CD14-positive monocyte (primary cell): ENCODE data around the gene TANC1. TPM values are rescaled to one million over a fixed set of nuclear protein-coding genes. Genes with fewer than 3 reads are reported as not detected.

Experiments
- DNase-seq, 3 donors: peaks; one replicate each; pipeline ENCODE4 v3.0.0-alpha.2; 2011 to 2022
- H2AFZ ChIP-seq: 2 replicates; pipeline ENCODE4 v1.6.0; 2012; ENCODE audit warnings: mild to moderate bottlenecking, low read depth, low read length, inconsistent platforms; ENCODE audit not compliant: insufficient read depth, poor library complexity, severe bottlenecking
- H3K27ac ChIP-seq, 2 donors: 1 replicate in 1 of 2; 2 replicates in 1 of 2; pipeline ENCODE4 v1.5.1; 2012 to 2013; ENCODE audit warnings: low read length in 2 of 2, control low read depth in 1 of 2, inconsistent platforms in 1 of 2, low read depth in 1 of 2, mild to moderate bottlenecking in 1 of 2
- H3K27me3 ChIP-seq, 2 donors: one replicate each; pipeline versions ENCODE4 v1.6.0 to v1.6.1; 2011 to 2013; ENCODE audit warnings: low read length in 2 of 2; ENCODE audit not compliant: control insufficient read depth in 2 of 2, insufficient read depth in 2 of 2
- H3K36me3 ChIP-seq, 2 donors: replicated peaks in 1 of 2; 1 replicate in 1 of 2; 2 replicates in 1 of 2; pipeline versions ENCODE4 v1.5.1 to v1.6.1; 2012 to 2013; ENCODE audit warnings: low read length in 2 of 2, control low read depth in 1 of 2, inconsistent platforms in 1 of 2, mild to moderate bottlenecking in 1 of 2; ENCODE audit not compliant: insufficient read depth in 2 of 2, control insufficient read depth in 1 of 2
- H3K4me1 ChIP-seq, 2 donors: 1 replicate in 1 of 2; 2 replicates in 1 of 2; pipeline versions ENCODE4 v1.5.1 to v1.6.1; 2012 to 2013; ENCODE audit warnings: low read length in 2 of 2, control low read depth in 1 of 2, inconsistent platforms in 1 of 2, mild to moderate bottlenecking in 1 of 2, moderate library complexity in 1 of 2; ENCODE audit not compliant: insufficient read depth in 2 of 2, control insufficient read depth in 1 of 2
- H3K4me2 ChIP-seq: replicated peaks from 2 replicates; pipeline ENCODE3; 2012; ENCODE audit warnings: low read length, moderate library complexity, mild to moderate bottlenecking; ENCODE audit not compliant: poor library complexity, severe bottlenecking; ENCODE audit errors: extremely low read depth
- H3K4me3 ChIP-seq, 3 experiments: fragments of 200-600 bp in 1 of 3; sonication (generic) in 1 of 3; replicated peaks in 1 of 3; 1 replicate in 2 of 3; 2 replicates in 1 of 3; pipeline ENCODE4 v1.5.1; 2011 to 2013; ENCODE audit warnings: low read length in 3 of 3, mild to moderate bottlenecking in 3 of 3, control low read depth in 2 of 3, low read depth in 2 of 3, inconsistent platforms in 1 of 3, moderate library complexity in 1 of 3
- H3K79me2 ChIP-seq: 2 replicates; pipeline ENCODE4 v1.6.0; 2012; ENCODE audit warnings: mild to moderate bottlenecking, control low read depth, inconsistent platforms, low read length, moderate library complexity; ENCODE audit not compliant: insufficient read depth
- H3K9ac ChIP-seq: 2 replicates; pipeline ENCODE4 v1.6.0; 2017; ENCODE audit warnings: low read length, mild to moderate bottlenecking; ENCODE audit not compliant: insufficient read depth, poor library complexity, severe bottlenecking
- H3K9me3 ChIP-seq, 2 donors: replicated peaks in 1 of 2; 1 replicate in 1 of 2; 2 replicates in 1 of 2; pipeline versions ENCODE4 v1.5.1 to v1.6.1; 2012 to 2013; ENCODE audit warnings: low read length in 2 of 2, control low read depth in 1 of 2; ENCODE audit not compliant: control insufficient read depth in 1 of 2, insufficient read depth in 1 of 2
- H4K20me1 ChIP-seq: 2 replicates; pipeline ENCODE4 v1.6.0; 2012; ENCODE audit warnings: mild to moderate bottlenecking, low read length, control low read depth, moderate library complexity; ENCODE audit not compliant: insufficient read depth
- H3K27ac Mint-ChIP-seq, 7 donors: one replicate each; pipeline ENCODE4 v1.8.0; 2020; ENCODE audit warnings: mild to moderate bottlenecking in 7 of 7, mixed read lengths in 7 of 7, moderate library complexity in 6 of 7, inconsistent platforms in 2 of 7
- H3K27me3 Mint-ChIP-seq, 3 donors: one replicate each; pipeline ENCODE4 v1.8.0; 2021 to 2022; ENCODE audit warnings: low read depth in 3 of 3, mild to moderate bottlenecking in 3 of 3, mixed read lengths in 3 of 3, moderate library complexity in 3 of 3, inconsistent platforms in 1 of 3
- H3K36me3 Mint-ChIP-seq, 2 donors: one replicate each; pipeline ENCODE4 v1.8.0; 2020; ENCODE audit warnings: mixed read lengths in 2 of 2, inconsistent platforms in 1 of 2, mild to moderate bottlenecking in 1 of 2
- H3K4me1 Mint-ChIP-seq: one replicate; pipeline ENCODE4 v1.8.0; 2020; ENCODE audit warnings: mild to moderate bottlenecking, mixed read lengths
- H3K4me3 Mint-ChIP-seq, 2 donors: one replicate each; pipeline ENCODE4 v1.8.0; 2020; ENCODE audit warnings: mild to moderate bottlenecking in 2 of 2, mixed read lengths in 2 of 2, moderate library complexity in 1 of 2
- H3K9me3 Mint-ChIP-seq, 7 donors: one replicate each; pipeline ENCODE4 v1.8.0; 2020 to 2022; ENCODE audit warnings: mixed read lengths in 7 of 7, mild to moderate bottlenecking in 6 of 7, moderate library complexity in 6 of 7, inconsistent platforms in 2 of 7
- CTCF ChIP-seq: fragments of 200-600 bp; IDR thresholded peaks from one replicate; pipeline ENCODE4 v1.8.0; 2022; ENCODE audit warnings: antibody characterized with exemption, mild to moderate bottlenecking
- WGBS: methylation state at CpG from one replicate; pipeline ENCODE4 v1.1.5; 2013; ENCODE audit warnings: missing lambda C conversion rate; ENCODE audit not compliant: insufficient coverage; 5-methylcytosine and 5-hydroxymethylcytosine counted together
- intact Hi-C, 2 donors: fragments of 100-400 bp; cut with micrococcal nuclease; formaldehyde crosslinking; loops; one replicate each; pipeline versions ENCODE4 v1.15.0 to v1.15.1; 2023
- polyA plus RNA-seq, 3 donors: library from polyadenylated mRNA; depleted of rRNA in 1 of 3; unstranded in 2 of 3; stranded (reverse) in 1 of 3; fragments of 300-500 nt in 2 of 3; fragments of >200 nt in 1 of 3; fragmentation: Illumina TruSeq in 2 of 3; gene quantifications; 1 replicate in 2 of 3; 2 replicates in 1 of 3; pipeline ENCODE4 v1.2.3, GENCODE V29; 2012 to 2021

Gene TANC1
- polyA plus RNA-seq, 3 donors = 0.04 TPM; not detected in 2

GRCh38 chr2:158936978-158937377 is 31.5 kb upstream of the TANC1 start:
- no peak overlapping the region for H3K4me2 ChIP-seq
- H2AFZ ChIP-seq = no peak overlapping the region
- H3K27me3 ChIP-seq = no peaks in the 10 kb centered on the region
- intact Hi-C loops = no loop called here
- no CpG with 5 or more reads among the region's 2 CpGs for WGBS
- Mint-ChIP-seq H3K4me1 (no peaks in the 10 kb centered on the region), H3K9me3 (peaks cover 0 to 6% (median 0%) of the 10 kb centered on the region in 7 donors), H3K27ac (no peak overlapping the region), H3K36me3 (no peaks in the 10 kb centered on the region), H3K27me3 (peaks cover 0 to 3% (median 0%) of the 10 kb centered on the region in 3 donors), H3K4me3 (no peak overlapping the region)
- H3K4me1 ChIP-seq = no peaks in the 10 kb centered on the region
- no peak overlapping the region for H3K27ac ChIP-seq
- no peaks in the 10 kb centered on the region for H4K20me1 ChIP-seq
- no peak overlapping the region for H3K9ac ChIP-seq
- no peak overlapping the region for H3K4me3 ChIP-seq
- TF ChIP-seq CTCF = no peak
- H3K79me2 ChIP-seq = no peaks in the 10 kb centered on the region
- DNase-seq = no peak
- no peaks in the 10 kb centered on the region for H3K36me3 ChIP-seq
- H3K9me3 ChIP-seq = no peaks in the 10 kb centered on the region

DNA sequence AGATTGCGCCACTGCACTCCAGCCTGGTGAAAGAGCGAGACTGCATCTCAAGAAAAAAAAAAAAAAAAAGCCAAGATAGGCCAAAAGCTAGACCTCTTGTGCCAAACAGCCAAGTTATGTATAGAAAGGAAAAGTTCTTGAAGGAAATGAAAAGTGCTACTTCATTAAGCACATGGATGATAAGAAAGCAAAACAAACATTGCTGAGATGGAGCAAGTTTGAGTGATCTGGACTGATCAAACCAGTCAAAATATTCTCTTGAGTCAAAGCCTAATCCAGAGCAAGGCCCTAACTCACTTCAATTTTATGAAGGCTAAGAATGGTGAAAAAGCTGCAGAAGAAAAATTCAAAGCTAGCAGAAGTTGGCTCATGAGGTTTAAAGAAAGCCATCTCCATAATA is 28.1 kb upstream of the TANC1 start:
- H3K4me3 Mint-ChIP-seq = no peak overlapping the region
- Histone ChIP-seq H3K9ac (no peak overlapping the region), H3K4me3 (no peak overlapping the region), H3K27me3 (no peaks in the 10 kb centered on the region), H3K9me3 (no peaks in the 10 kb centered on the region), H3K36me3 (no peaks in the 10 kb centered on the region), H2AFZ (no peak overlapping the region), H4K20me1 (no peaks in the 10 kb centered on the region), H3K4me2 (no peak overlapping the region), H3K79me2 (no peaks in the 10 kb centered on the region), H3K27ac (no peak overlapping the region), H3K4me1 (no peaks in the 10 kb centered on the region)
- H3K9me3 Mint-ChIP-seq = peaks cover 0 to 9% (median 0%) of the 10 kb centered on the region in 7 donors
- TF ChIP-seq CTCF = no peak
- WGBS = no CpG with 5 or more reads among the region's 2 CpGs
- H3K27ac Mint-ChIP-seq = no peak overlapping the region
- intact Hi-C loops = no loop called here
- DNase-seq = no peak
- no peaks in the 10 kb centered on the region for H3K4me1 Mint-ChIP-seq
- H3K36me3 Mint-ChIP-seq = no peaks in the 10 kb centered on the region
- peaks cover 0 to 1% (median 0%) of the 10 kb centered on the region in 3 donors for H3K27me3 Mint-ChIP-seq
